DMS153 treated with DMSO at 0.1 percent for 48 hours (cell line): Measurements from ENCODE around the gene DOCK2.

Experiments
- DNase-seq: peaks from one replicate; lab custom pipeline; 2025; ENCODE audit not compliant: unreplicated experiment; lab: John Stamatoyannopoulos, UW

Gene DOCK2

GRCh38 chr5:170028124-170028523 is 391.0 kb downstream of the DOCK2 start:
- no peak for DNase-seq

DNA sequence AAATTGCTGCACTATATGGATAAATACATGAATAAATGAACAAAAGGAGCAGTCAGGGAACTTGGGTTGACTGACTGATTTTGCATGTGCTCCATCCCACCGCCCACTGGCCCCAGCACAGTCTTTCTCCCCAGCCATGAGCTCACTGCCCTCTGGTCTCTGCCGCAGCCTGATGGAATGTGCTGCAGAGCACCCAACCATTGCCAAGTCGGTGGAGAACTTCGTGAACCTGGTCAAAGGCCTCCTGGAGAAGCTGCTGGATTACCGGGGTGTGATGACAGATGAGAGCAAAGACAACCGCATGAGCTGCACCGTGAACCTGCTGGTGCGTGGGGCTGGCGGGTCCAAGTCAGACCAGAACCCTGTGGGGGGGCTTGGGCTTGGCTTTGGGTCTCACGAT is 397.2 kb downstream of the DOCK2 start:
- no peak for DNase-seq

DNA sequence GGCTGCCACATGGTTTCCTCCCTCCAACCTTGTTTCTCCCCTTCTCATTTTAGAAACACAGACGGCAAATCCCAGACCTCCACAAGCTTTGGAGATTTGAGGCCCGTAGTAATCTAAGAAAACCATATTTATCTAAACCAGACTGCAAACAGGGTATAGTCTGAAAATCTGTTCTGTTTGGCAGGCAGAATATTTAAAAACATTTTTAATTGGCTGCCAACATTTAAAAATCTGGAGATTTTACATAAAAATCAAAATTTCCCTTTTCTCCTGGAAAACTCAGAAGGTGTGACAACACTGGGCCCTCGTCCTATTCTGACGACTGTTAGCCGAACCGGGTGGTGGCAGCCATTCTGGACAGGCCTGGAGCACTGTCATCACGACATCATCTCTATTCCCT is 401.2 kb downstream of the DOCK2 start:
- no peak for DNase-seq

GRCh38 chr5:170039830-170040229 is 402.8 kb downstream of the DOCK2 start:
- no peak for DNase-seq

- DNase-seq = no peak
These were observed 409.2 kb downstream of the DOCK2 start for GRCh38 chr5:170046241-170046640.

- DNase-seq = no peak
These were observed 412.6 kb downstream of the DOCK2 start for GRCh38 chr5:170049713-170050112.

DNA sequence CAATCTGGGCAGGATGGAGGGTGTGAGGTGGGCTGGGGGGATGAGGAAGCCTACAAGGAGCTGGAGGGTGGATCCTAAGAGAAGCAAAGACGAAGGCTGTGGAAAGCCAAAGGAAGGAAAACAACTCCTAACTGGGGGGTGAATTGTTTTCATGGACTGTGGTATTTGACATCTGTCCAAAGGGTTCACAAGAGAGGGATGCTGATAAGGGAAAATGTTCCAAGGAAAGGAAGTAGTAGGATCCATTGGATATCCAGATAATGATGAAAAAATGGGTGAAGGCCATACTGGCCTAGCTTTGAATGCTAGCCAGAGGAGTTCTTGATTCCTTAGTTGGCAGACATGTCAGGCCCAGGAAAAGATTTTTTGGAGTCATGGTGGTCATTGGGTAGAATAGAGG is 416.8 kb downstream of the DOCK2 start:
- no peak for DNase-seq

- no peak for DNase-seq
These were observed 418.5 kb downstream of the DOCK2 start for GRCh38 chr5:170055606-170056005.

DNA sequence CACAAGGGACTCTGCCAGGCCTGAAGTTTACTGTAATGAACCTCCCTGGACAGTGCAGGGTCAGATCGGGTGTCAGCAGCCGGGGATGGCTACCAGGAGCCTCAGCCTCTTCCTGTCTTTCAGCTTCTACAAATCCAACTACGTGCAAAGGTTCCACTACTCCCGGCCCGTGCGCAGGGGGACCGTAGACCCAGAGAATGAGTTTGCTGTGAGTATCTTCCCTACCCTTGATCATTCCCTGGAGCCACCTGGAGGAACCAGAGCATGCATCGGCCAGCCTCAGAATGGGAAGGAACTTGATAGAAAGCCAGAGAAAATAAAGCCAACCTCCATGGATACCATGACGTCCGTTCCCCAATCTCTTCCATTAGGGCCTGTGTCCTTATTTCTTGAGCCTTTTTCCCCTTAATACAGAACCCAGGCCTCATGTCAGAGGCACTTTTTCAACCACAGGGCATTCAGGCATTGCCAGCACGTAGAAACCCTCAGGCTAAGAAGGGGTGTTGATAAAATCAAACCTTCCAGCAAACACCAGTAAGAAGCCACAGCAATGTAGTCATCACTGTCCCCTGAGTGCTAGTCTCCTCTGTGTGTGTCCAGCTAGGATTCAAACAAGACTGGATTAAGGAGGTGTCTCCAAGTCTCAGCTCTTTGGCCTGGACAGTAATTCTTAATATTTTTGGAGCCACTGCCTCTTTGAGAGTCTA is 419.6 kb downstream of the DOCK2 start:
- no peak for DNase-seq

DNA sequence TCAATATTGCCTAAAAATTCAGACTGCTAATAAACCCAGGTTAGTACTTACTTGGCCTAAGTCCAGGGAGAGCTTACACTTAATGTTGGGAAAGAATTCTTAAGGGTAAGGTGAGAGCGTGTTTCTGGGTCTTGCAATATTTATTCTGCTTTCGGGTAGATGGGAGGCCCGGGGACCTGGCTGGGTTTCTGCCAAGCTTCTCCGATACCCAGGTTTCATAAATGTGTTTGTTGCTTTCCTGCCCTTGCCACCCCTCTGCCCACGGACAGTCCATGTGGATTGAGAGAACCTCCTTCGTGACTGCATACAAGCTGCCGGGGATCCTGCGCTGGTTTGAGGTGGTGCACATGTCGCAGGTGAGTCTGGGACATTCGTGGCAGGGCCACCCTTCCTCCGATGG is 420.2 kb downstream of the DOCK2 start:
- no peak for DNase-seq

DNA sequence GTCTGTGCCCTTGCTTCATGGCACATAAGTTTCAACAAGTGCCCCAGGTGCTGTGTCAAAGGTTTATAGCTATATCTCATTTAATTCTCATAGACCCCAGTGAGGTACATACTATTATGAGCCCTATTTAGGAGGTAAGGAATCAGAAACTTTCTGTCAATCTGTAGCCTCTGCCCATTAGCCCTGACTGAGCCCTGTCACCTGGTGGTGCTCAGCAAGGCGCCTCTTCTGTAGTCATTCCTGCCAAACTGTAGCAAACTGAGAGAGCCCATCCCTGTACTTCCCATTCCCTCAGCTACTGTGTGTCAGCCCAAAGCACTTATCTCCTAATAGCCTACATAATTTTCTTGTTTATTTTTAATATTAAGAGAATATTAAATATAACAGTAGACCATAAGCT is 422.1 kb downstream of the DOCK2 start:
- no peak for DNase-seq

DNA sequence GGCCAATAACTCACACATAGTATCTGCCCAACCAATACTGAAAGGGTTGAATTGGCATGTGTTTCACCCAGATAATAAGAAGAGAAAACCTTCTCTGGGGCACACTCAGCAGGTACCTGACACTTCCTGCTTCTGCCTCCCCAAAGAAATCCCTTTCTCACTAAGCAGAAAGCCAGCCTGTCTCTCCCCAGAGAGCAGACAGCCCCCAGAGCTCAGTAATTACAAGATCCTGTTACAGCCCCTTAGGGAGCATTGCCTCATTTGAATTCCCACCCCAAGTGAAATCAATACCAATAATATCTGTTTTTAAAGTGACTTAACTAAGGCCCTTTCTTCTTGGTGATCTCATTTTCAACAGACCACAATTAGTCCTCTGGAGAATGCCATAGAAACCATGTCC is 430.1 kb downstream of the DOCK2 start:
- no peak for DNase-seq

DNA sequence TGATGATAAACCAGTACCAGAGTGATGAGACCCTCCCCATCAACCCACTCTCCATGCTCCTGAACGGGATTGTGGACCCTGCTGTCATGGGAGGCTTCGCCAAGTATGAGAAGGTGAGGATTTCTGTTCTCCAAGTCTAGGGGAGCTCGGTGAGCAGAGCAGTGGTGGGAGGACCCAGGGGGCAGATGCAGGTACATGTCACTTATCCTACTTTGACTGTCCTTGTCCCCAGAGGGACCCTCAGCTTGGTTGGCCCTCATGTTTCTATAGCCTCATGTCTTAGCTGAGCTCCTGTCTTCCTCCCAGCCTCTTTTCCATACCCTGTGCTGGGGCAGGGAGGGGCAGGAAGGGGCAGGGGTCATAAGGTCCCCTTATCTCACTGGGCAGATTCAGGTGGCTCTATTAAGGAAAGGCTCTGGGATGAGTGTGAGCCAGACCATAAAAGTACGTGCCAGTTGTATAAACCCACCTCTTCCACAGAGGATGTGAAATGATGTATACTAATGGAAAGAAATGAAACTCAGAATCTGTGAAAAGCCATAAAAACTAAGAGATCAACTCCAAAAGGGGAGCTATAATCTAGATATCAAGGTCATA is 430.6 kb downstream of the DOCK2 start:
- no peak for DNase-seq

DNA sequence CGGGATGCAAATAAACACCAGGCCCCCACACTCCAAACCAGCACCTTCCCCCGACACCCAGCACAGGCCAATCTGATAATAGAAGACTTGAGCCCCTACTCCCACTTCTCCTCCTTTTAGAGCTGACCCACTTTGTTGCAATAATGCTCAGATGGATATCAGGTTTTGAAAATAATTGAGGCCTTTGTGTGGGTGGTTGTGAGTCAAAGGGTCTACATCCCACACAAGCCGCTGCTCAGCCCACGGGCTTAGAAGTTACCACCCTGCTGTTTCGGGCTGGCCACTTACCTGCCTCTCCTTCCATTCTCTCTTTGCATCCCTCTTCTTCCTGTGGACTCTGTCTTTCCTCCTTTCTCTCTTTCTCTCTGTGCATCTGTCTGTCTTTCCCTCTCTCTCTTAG is 432.4 kb downstream of the DOCK2 start:
- DNase-seq = no peak

- no peak for DNase-seq
These were observed 433.7 kb downstream of the DOCK2 start for GRCh38 chr5:170070556-170071412.

DNA sequence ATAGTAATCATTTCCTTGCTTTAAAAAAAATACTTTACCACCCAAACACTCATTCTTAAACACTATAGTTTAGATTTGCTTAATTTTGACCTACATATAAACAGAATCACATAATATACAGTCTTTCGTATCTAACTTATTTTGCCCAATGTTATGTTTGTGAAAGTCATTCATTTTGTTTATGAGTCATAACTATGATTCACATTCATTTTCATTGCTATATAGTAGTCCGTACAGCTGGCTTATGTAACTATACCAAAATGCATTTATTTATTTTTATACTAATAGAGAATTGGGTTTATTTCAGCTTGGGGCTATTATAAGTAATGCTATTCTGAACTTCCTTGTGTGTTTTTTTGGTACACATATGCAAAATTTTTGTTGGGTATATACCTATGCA is 434.7 kb downstream of the DOCK2 start:
- DNase-seq = no peak

DNA sequence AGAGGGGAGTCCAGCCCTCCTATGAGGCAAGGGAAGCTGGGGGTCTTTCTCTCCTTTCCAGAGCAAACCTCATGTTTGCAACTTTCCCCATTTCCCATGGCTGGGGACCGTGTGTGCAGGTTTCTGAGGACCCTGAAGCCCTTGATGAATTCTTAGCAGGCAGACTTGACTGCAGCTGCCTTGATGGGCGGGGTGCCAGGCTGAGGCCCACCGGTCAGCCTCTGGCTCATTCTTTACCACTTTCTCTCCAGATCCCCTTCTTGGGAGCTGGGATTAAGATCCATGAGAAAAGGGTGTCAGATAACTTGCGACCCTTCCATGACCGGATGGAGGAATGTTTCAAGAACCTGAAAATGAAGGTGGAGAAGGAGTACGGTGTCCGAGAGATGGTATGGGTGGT is 438.6 kb downstream of the DOCK2 start:
- DNase-seq = no peak

GRCh38 chr5:170076211-170076610 is 439.1 kb downstream of the DOCK2 start:
- no peak for DNase-seq

DNA sequence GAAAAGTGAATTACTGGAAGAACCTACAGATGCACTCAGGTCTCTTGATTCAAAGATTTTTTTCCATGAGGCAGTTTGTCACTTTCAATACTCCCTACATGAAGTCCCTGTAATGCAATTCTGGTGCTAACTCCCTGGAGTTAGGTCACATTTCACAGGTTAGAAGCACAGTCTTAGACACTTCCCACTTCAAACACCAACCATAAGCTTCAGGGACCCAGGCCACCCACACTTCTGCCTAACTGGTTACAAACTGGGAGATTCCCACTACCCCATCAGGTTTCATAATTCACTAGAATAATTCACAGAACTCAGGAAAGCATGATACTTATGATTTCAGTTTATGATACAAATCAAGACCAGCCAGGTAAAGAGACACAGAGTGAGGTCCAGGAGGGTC is 439.7 kb downstream of the DOCK2 start:
- DNase-seq = no peak

DNA sequence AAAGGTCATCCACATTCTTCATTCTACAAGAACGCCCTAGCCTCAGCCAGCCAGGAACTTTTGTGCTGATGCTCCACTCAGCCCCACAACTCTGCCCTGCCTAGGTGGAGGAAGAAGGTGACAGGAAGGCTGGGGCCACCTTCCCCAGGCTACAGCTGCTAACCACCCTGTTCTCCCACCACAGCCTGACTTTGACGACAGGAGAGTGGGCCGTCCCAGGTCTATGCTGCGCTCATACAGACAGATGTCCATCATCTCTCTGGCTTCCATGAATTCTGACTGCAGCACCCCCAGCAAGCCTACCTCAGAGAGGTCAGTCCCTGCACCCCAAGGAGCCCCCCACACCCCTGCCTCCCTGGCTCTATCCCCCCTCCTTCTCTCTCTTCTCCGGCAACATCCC is 440.5 kb downstream of the DOCK2 start:
- DNase-seq = no peak

- DNase-seq = no peak
These were observed 441.4 kb downstream of the DOCK2 start for GRCh38 chr5:170078458-170078857.

GRCh38 chr5:170078931-170079330 is 441.9 kb downstream of the DOCK2 start:
- DNase-seq = no peak
